ENCODE measurements around the gene FSHR.

Gene FSHR

GRCh38 chr2:49028101-49028500 lies 126.2 kb downstream of the FSHR start:
- TF ChIP-seq CTCF (conservative IDR thresholded peaks at IDR 0.05) (no peak), ZFX (IDR thresholded peaks at IDR 0.05) (no peak)
- no peak overlapping the region for H3K27ac ChIP-seq

GRCh38 chr2:49026706-49027105 lies 127.6 kb downstream of the FSHR start:
- no peak overlapping the region for H3K27ac ChIP-seq
- TF ChIP-seq ZFX (IDR thresholded peaks at IDR 0.05) (no peak), CTCF (conservative IDR thresholded peaks at IDR 0.05) (no peak)

GRCh38 chr2:49021271-49021670 lies 133.0 kb downstream of the FSHR start:
- no peak for TF ChIP-seq CTCF (conservative IDR thresholded peaks at IDR 0.05)
- no peak for TF ChIP-seq ZFX (IDR thresholded peaks at IDR 0.05)
- H3K27ac ChIP-seq, result no peak overlapping the region

DNA sequence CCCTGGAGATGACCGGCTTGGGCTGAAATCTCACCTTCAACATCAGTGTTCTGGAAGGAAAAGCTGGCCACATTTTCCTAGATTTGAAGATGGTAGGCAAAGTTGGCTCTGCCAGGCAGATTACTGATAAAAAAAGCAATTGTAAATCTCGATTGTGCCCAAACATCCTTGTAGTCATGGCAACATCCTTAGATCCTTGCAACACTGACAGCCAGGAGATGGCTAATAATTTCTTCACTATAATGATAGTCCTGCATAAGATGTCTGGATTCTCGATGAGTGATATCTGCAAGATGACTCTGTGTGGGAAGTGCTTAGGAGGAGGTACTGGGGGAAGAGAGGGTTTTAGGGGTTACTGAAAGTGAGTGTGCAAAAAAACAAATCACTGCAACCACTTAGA lies 149.1 kb downstream of the FSHR start:
- TF ChIP-seq ZFX (IDR thresholded peaks at IDR 0.05) (no peak), CTCF (conservative IDR thresholded peaks at IDR 0.05) (no peak)
- no peak overlapping the region for H3K27ac ChIP-seq

GRCh38 chr2:49004036-49004626 lies 150.2 kb downstream of the FSHR start:
- no peak overlapping the region for H3K27ac ChIP-seq
- no peak for TF ChIP-seq CTCF (conservative IDR thresholded peaks at IDR 0.05)

GRCh38 chr2:49003201-49003600 lies 151.1 kb downstream of the FSHR start:
- TF ChIP-seq CTCF (conservative IDR thresholded peaks at IDR 0.05), result no peak
- no peak for TF ChIP-seq ZFX (IDR thresholded peaks at IDR 0.05)
- no peak overlapping the region for H3K27ac ChIP-seq

- no peak for TF ChIP-seq CTCF (conservative IDR thresholded peaks at IDR 0.05)
- no peak for TF ChIP-seq ZFX (IDR thresholded peaks at IDR 0.05)
Observed at GRCh38 chr2:49002750-49003149, 151.6 kb downstream of the FSHR start.

More at GRCh38 chr2:49002750-49003149, 151.6 kb downstream of the FSHR start:
- no peak overlapping the region for H3K27ac ChIP-seq
